GM12874 (cell line): Measurements from ENCODE around the gene UBE3C.

Experiments
- TF ChIP-seq, protein P1 (sequence below): IDR thresholded peaks from 2 replicates; pipeline ENCODE4 v1.5.1; 2011; ENCODE audit warnings: low read depth, mild to moderate bottlenecking, control low read depth, low read length, moderate library complexity; ENCODE audit not compliant: insufficient read depth

Gene UBE3C

DNA sequence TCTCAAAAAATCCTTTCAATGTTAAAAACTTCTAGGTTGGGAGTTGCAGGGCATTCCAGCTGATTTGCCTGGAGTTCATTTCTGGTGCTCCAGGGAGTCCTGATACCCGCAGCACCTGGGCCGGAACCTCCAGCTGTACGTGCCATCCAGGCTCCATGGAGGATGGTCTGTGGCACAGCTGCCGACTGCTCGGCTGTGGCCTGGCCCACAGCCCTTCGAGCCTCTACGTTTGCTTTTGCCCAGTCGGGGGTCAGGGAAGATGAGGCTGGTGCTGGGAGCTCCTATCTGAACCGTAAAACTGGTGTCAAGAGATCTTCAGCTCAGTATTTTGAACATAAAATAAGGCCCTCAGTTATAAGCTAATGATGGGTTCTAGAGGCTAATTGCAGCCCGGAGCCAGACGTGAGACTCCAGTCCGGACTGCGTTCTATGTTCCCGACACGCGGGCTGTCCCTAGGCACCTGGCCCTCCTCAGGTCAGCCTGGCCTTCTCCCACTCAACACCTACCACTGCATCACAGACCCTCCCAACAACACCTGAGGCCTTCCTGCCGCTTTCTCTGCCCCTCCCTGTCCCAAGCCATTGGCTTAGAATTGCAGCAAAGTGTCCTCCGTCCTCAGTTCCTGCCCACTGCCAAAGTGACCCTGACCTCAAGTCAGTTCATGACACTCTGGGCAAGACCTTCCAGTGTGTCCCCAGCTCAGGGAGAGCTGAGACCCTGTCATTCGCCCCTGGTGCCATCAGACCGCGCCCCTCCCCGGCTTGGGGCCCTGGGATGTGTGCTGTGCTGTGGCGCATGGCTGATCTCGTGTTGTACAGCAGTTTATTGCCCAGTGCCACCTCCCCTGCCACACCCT is 133.9 kb downstream of the UBE3C start:
- TF ChIP-seq, protein P1, sequence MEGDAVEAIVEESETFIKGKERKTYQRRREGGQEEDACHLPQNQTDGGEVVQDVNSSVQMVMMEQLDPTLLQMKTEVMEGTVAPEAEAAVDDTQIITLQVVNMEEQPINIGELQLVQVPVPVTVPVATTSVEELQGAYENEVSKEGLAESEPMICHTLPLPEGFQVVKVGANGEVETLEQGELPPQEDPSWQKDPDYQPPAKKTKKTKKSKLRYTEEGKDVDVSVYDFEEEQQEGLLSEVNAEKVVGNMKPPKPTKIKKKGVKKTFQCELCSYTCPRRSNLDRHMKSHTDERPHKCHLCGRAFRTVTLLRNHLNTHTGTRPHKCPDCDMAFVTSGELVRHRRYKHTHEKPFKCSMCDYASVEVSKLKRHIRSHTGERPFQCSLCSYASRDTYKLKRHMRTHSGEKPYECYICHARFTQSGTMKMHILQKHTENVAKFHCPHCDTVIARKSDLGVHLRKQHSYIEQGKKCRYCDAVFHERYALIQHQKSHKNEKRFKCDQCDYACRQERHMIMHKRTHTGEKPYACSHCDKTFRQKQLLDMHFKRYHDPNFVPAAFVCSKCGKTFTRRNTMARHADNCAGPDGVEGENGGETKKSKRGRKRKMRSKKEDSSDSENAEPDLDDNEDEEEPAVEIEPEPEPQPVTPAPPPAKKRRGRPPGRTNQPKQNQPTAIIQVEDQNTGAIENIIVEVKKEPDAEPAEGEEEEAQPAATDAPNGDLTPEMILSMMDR = no peak

GRCh38 chr7:157273208-157274093 is 134.7 kb downstream of the UBE3C start:
- TF ChIP-seq, protein P1 = peak; percentile 98

GRCh38 chr7:157274991-157275427 is 136.3 kb downstream of the UBE3C start:
- TF ChIP-seq, protein P1 = no peak

- TF ChIP-seq, protein P1 = no peak
Measured at GRCh38 chr7:157276091-157276561, 137.4 kb downstream of the UBE3C start.

- TF ChIP-seq, protein P1 = no peak
Measured at GRCh38 chr7:157276731-157277562, 138.2 kb downstream of the UBE3C start.

- TF ChIP-seq, protein P1 = no peak
Measured at GRCh38 chr7:157278167-157278790, 139.6 kb downstream of the UBE3C start.
